Effector CD8-positive, alpha-beta T cell (primary cell): ENCODE data around the gene IQCE.

ENCODE experiments used
- DNase-seq: peaks from one replicate; lab custom pipeline; 2025; lab: John Stamatoyannopoulos, UW

The IQCE gene

GRCh38 chr7:2634267-2635145, 75.7 kb downstream of the IQCE start:
- DNase-seq, result no peak

GRCh38 chr7:2635148-2635668, 76.4 kb downstream of the IQCE start:
- no peak for DNase-seq

- DNase-seq, result no peak
Observed at GRCh38 chr7:2635810-2636701, 77.3 kb downstream of the IQCE start.

GRCh38 chr7:2637066-2637471, 78.3 kb downstream of the IQCE start:
- no peak for DNase-seq

GRCh38 chr7:2637505-2638223, 78.9 kb downstream of the IQCE start:
- no peak for DNase-seq

GRCh38 chr7:2638224-2638991, 79.6 kb downstream of the IQCE start:
- DNase-seq, result no peak

GRCh38 chr7:2639181-2639681, 80.5 kb downstream of the IQCE start:
- DNase-seq, result no peak

- no peak for DNase-seq
Observed at GRCh38 chr7:2639695-2640481, 81.1 kb downstream of the IQCE start.

GRCh38 chr7:2640482-2640830, 81.7 kb downstream of the IQCE start:
- DNase-seq, result no peak

GRCh38 chr7:2640846-2641316, 82.1 kb downstream of the IQCE start:
- DNase-seq, result no peak

- no peak for DNase-seq
Observed at GRCh38 chr7:2641406-2642393, 82.9 kb downstream of the IQCE start.

GRCh38 chr7:2643386-2644219, 84.8 kb downstream of the IQCE start:
- no peak for DNase-seq

- no peak for DNase-seq
Observed at GRCh38 chr7:2644220-2644561, 85.4 kb downstream of the IQCE start.

- no peak for DNase-seq
Observed at GRCh38 chr7:2644562-2645273, 85.9 kb downstream of the IQCE start.

GRCh38 chr7:2645274-2645868, 86.6 kb downstream of the IQCE start:
- peak; percentile 15 for DNase-seq

- no peak for DNase-seq
Observed at GRCh38 chr7:2646336-2646679, 87.5 kb downstream of the IQCE start.
